K562 (cell line): Measurements from ENCODE around the gene SH3PXD2B. TPM values are rescaled to one million over a fixed set of nuclear protein-coding genes. Genes with fewer than 3 reads are reported as not detected.

ENCODE experiments used
- RREB1 ChIP-seq: fragments of 250-450 bp; sonication (Bioruptor Pico); IDR thresholded peaks from 2 replicates; pipeline ENCODE4 v1.4.0; 2020
- TOE1 ChIP-seq, 2 experiments: fragments of 450-650 bp in 1 of 2; sonication (generic) in 1 of 2; formaldehyde crosslinking in 1 of 2; IDR thresholded peaks; 2 replicates each; pipeline versions ENCODE4 v1.7.1 to v1.8.0; 2016 to 2022; ENCODE audit warnings: borderline replicate concordance in 2 of 2, mild to moderate bottlenecking in 2 of 2, antibody characterized with exemption in 1 of 2, inconsistent platforms in 1 of 2, low read depth in 1 of 2, missing genetic modification reagents in 1 of 2, moderate library complexity in 1 of 2
- ZNF165 ChIP-seq: fragments of 250-450 bp; sonication (Bioruptor Pico); IDR thresholded peaks from 2 replicates; pipeline ENCODE4 v1.4.0; 2020; ENCODE audit warnings: borderline replicate concordance
- polyA plus RNA-seq, 8 experiments: library from polyadenylated mRNA; depleted of rRNA in 4 of 8; stranded (reverse) in 5 of 8; unstranded in 3 of 8; fragments of >200 nt; fragmentation: Nextera tagmentation in 2 of 8; fragmentation: Illumina TruSeq in 1 of 8; extraction: Ambion mirVana in 2 of 8; extraction: Trizol in 1 of 8; gene quantifications; 2 replicates each; pipeline versions ENCODE4 v1.2.1 to v1.2.3, GENCODE V29; 2011 to 2014; ENCODE audit warnings: inconsistent platforms in 1 of 8, missing spikeins in 1 of 8
- total RNA-seq, 7 experiments: library from RNA; depleted of rRNA in 6 of 7; stranded (reverse); fragments of >200 nt in 6 of 7; fragmentation: Illumina TruSeq in 2 of 7; extraction: Trizol in 2 of 7; gene quantifications; 2 replicates each; pipeline versions ENCODE4 v1.2.1 to v1.2.3, GENCODE V29; 2011 to 2021; ENCODE audit warnings: low replicate concordance in 1 of 7

Gene SH3PXD2B
- total and polyA plus RNA-seq, 9 of the 15 experiments (the other 6 are each of a cell fraction or from before 2014, with no cell fraction given): 0.04 to 0.66 (median 0.19) TPM

DNA sequence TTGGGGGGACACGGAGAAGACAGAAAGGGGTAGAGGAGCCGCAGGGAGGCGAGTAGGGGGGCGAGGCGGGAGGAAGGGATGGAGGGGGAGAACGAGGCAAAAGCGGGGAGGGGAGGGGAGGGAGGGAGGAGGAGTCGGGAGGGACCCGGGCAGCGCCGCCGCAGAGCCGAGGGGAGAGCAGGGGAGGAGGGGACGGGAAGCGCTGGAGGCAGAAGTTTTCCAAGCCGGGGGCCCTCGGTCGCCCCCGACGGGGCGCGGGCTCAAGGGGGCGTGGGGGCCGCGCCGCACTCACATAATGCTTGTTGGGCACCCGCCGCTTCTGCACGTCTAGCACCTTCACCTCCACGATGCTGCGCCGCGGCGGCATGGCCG is 353 bp downstream of the SH3PXD2B start (continued):
- TF ChIP-seq RREB1 (CRISPR knock-in tag) (no peak), TOE1 (IDR thresholded peaks at IDR 0.05; ENCODE audit: borderline replicate concordance) (no peak), TOE1 (CRISPR knock-in tag; IDR thresholded peaks at IDR 0.05; ENCODE audit: borderline replicate concordance, low read depth) (no peak), ZNF165 (no peak)
